Fibroblast of lung (primary cell): ENCODE results near the gene DHX35.

Experiments used
- CTCF ChIP-seq, 2 donors: IDR thresholded peaks in 1 of 2; conservative IDR thresholded peaks in 1 of 2; 1 replicate in 1 of 2; 2 replicates in 1 of 2; pipeline ENCODE4 v1.5.1; 2011 to 2012; ENCODE audit warnings: low read length in 2 of 2, control low read depth in 1 of 2, inconsistent platforms in 1 of 2, low read depth in 1 of 2, mild to moderate bottlenecking in 1 of 2
- EZH2 ChIP-seq: IDR thresholded peaks from 2 replicates; pipeline ENCODE4 v1.5.1; 2012; ENCODE audit warnings: low read length, control low read depth, mild to moderate bottlenecking; ENCODE audit errors: missing control alignments

- no peak for TF ChIP-seq CTCF (conservative IDR thresholded peaks at IDR 0.05 in 1 of 2, IDR thresholded peaks at IDR 0.05 in 1 of 2; ENCODE audit: low read depth in 1 of 2, low read length in 2 of 2)
- no peak for TF ChIP-seq EZH2
Measured at GRCh38 chr20:39089029-39089428, 126.9 kb downstream of the DHX35 start.
